SK-N-SH (cell line): ENCODE results near the gene HS6ST3. TPM values are rescaled to one million over a fixed set of nuclear protein-coding genes. Genes with fewer than 3 reads are reported as not detected.
A peak's percentile ranks its signal among the peaks of the same experiment; 100 is the strongest.

Source experiments
- CTCF ChIA-PET: fragments of 300-600, 350-600 bp; formaldehyde crosslinking; extraction: SDS; loops from one replicate; lab custom pipeline; 2021; lab: Yijun Ruan, JAX
- POLR2A ChIA-PET: fragments of 350-600 bp; sonication (Branson Sonifier 250); formaldehyde crosslinking; extraction: SDS; loops from one replicate; lab custom pipeline; 2020; ENCODE audit warnings: antibody characterized with exemption, inconsistent platforms; lab: Yijun Ruan, JAX
- DNase-seq: peaks from one replicate; pipeline ENCODE4 v3.0.0; 2012
- H2AFZ ChIP-seq: fragments of 200-600 bp; sonication (generic); 2 replicates; pipeline ENCODE4 v1.8.1; 2016; ENCODE audit warnings: antibody characterized with exemption, mild to moderate bottlenecking, low read depth
- H3F3A ChIP-seq: fragments of 200-600 bp; sonication (generic); replicated peaks from 2 replicates; pipeline ENCODE3; 2016; ENCODE audit warnings: antibody characterized with exemption, mild to moderate bottlenecking; ENCODE audit not compliant: insufficient read depth
- H3K27ac ChIP-seq, 2 experiments: fragments of 200-500 bp in 1 of 2; fragments of 200-600 bp in 1 of 2; sonication (Bioruptor generic) in 1 of 2; sonication (generic), shearing (Covaris generic) in 1 of 2; 2 replicates each; pipeline versions ENCODE4 v1.5.1 to v1.6.1; 2014 to 2016; ENCODE audit warnings: low read depth in 2 of 2, inconsistent platforms in 1 of 2, low read length in 1 of 2, mild to moderate bottlenecking in 1 of 2, mixed read lengths in 1 of 2
- H3K27me3 ChIP-seq: fragments of 200-600 bp; sonication (generic), shearing (Covaris generic); 2 replicates; pipeline ENCODE4 v1.6.1; 2016; ENCODE audit warnings: mixed run types; ENCODE audit not compliant: insufficient read depth
- H3K36me3 ChIP-seq, 2 experiments: fragments of 200-500 bp in 1 of 2; fragments of 200-600 bp in 1 of 2; sonication (Bioruptor generic) in 1 of 2; sonication (generic) in 1 of 2; replicated peaks in 1 of 2; 2 replicates each; pipeline versions ENCODE3 to v1.5.1; 2014 to 2016; ENCODE audit warnings: low read length in 1 of 2, mild to moderate bottlenecking in 1 of 2; ENCODE audit not compliant: insufficient read depth in 2 of 2, control insufficient read depth in 1 of 2
- H3K4me1 ChIP-seq, 2 experiments: fragments of 200-500 bp in 1 of 2; fragments of 200-600 bp in 1 of 2; sonication (Bioruptor generic) in 1 of 2; sonication (generic), shearing (Covaris generic) in 1 of 2; 2 replicates each; pipeline versions ENCODE4 v1.5.1 to v1.6.1; 2014 to 2016; ENCODE audit warnings: low read depth in 1 of 2, low read length in 1 of 2, mixed run types in 1 of 2; ENCODE audit not compliant: insufficient read depth in 2 of 2, control insufficient read depth in 1 of 2
- H3K4me2 ChIP-seq: fragments of 200-600 bp; sonication (generic), shearing (Covaris generic); 2 replicates; pipeline ENCODE4 v1.6.1; 2017; ENCODE audit warnings: mixed run types
- H3K4me3 ChIP-seq, 2 experiments: fragments of 200-500 bp in 1 of 2; fragments of 200-600 bp in 1 of 2; sonication (Bioruptor generic) in 1 of 2; sonication (generic), shearing (Covaris generic) in 1 of 2; 2 replicates each; pipeline versions ENCODE4 v1.5.1 to v1.8.1; 2014 to 2016; ENCODE audit warnings: low read depth in 2 of 2, inconsistent platforms in 1 of 2, low read length in 1 of 2, mild to moderate bottlenecking in 1 of 2, mixed read lengths in 1 of 2, moderate library complexity in 1 of 2
- H3K79me2 ChIP-seq: fragments of 200-600 bp; sonication (generic); 2 replicates; pipeline ENCODE4 v1.8.1; 2017; ENCODE audit warnings: mild to moderate bottlenecking; ENCODE audit not compliant: insufficient read depth
- H3K9ac ChIP-seq: fragments of 200-600 bp; sonication (generic); 2 replicates; pipeline ENCODE4 v1.6.1; 2017; ENCODE audit warnings: mixed run types
- H3K9me2 ChIP-seq: fragments of 200-600 bp; sonication (generic); 2 replicates; pipeline ENCODE4 v1.6.1; 2017; ENCODE audit warnings: mixed run types
- H3K9me3 ChIP-seq: fragments of 200-600 bp; sonication (generic); 2 replicates; pipeline ENCODE4 v1.6.1; 2017; ENCODE audit warnings: mixed run types, mild to moderate bottlenecking, moderate library complexity
- H4K20me1 ChIP-seq: fragments of 200-600 bp; sonication (generic); 2 replicates; pipeline ENCODE4 v1.6.1; 2017; ENCODE audit warnings: mild to moderate bottlenecking, mixed run types; ENCODE audit not compliant: insufficient read depth
- CTCF ChIP-seq: fragments of 200-600 bp; sonication (generic); IDR thresholded peaks from 2 replicates; pipeline ENCODE4 v1.6.1; 2017; ENCODE audit warnings: antibody characterized with exemption, mild to moderate bottlenecking, moderate library complexity
- ELF1 ChIP-seq: IDR thresholded peaks from 2 replicates; pipeline ENCODE4 v1.4.0; 2012
- EP300 ChIP-seq, 2 experiments: IDR thresholded peaks; 2 replicates each; pipeline versions ENCODE4 v1.4.0 to v1.6.1; 2012; ENCODE audit warnings: borderline replicate concordance in 1 of 2, low read depth in 1 of 2, low read length in 1 of 2
- FOXM1 ChIP-seq: IDR thresholded peaks from 2 replicates; pipeline ENCODE4 v1.4.0; 2012; ENCODE audit warnings: low read depth, mild to moderate bottlenecking
- GATA2 ChIP-seq: sonication (generic); formaldehyde crosslinking; IDR thresholded peaks from 2 replicates; pipeline ENCODE4 v1.5.0; 2020; ENCODE audit warnings: mild to moderate bottlenecking, missing genetic modification reagents
- IRF3 ChIP-seq: fragments of 150-350 bp; IDR thresholded peaks from 2 replicates; pipeline ENCODE4 v1.6.1; 2016; ENCODE audit warnings: mild to moderate bottlenecking, low read depth, low read length
- JUND ChIP-seq: IDR thresholded peaks from 2 replicates; pipeline ENCODE4 v1.4.0; 2012
- MAX ChIP-seq: IDR thresholded peaks from 2 replicates; pipeline ENCODE4 v1.4.0; 2012; ENCODE audit warnings: low read depth
- POLR2AphosphoS5 ChIP-seq: IDR thresholded peaks from 2 replicates; pipeline ENCODE4 v1.6.1; 2012; ENCODE audit warnings: low read depth, low read length
- RAD21 ChIP-seq: IDR thresholded peaks from 2 replicates; pipeline ENCODE4 v1.6.1; 2012; ENCODE audit warnings: mild to moderate bottlenecking, low read length
- RCOR1 ChIP-seq: fragments of 150-350 bp; IDR thresholded peaks from 2 replicates; pipeline ENCODE4 v1.6.1; 2017; ENCODE audit warnings: antibody characterized with exemption, low read length
- RFX5 ChIP-seq: IDR thresholded peaks from 2 replicates; pipeline ENCODE4 v1.6.1; 2012; ENCODE audit warnings: mild to moderate bottlenecking, improper control_type of control experiment, low read length
- RXRA ChIP-seq: IDR thresholded peaks from 2 replicates; pipeline ENCODE4 v1.4.0; 2012; ENCODE audit warnings: low read depth, mild to moderate bottlenecking, borderline replicate concordance
- TAF1 ChIP-seq: IDR thresholded peaks from 2 replicates; pipeline ENCODE4 v1.6.1; 2012; ENCODE audit warnings: low read depth, mild to moderate bottlenecking, low read length, moderate library complexity, borderline replicate concordance
- USF1 ChIP-seq: IDR thresholded peaks from 2 replicates; pipeline ENCODE4 v1.4.0; 2012; ENCODE audit warnings: low read depth, borderline replicate concordance
- YY1 ChIP-seq: IDR thresholded peaks from 2 replicates; pipeline ENCODE4 v1.4.0; 2012; ENCODE audit warnings: low read depth, mild to moderate bottlenecking
- WGBS: methylation state at CpG from one replicate; pipeline ENCODE4 v1.1.6; 2017; ENCODE audit warnings: low lambda C conversion rate; 5-methylcytosine and 5-hydroxymethylcytosine counted together
- polyA plus RNA-seq, 3 experiments: library from polyadenylated mRNA; depleted of rRNA; stranded (reverse); fragments of >200 nt; gene quantifications; 2 replicates each; pipeline ENCODE4 v1.2.3, GENCODE V29; 2012
- TF ChIP-seq, protein P1 (sequence below): IDR thresholded peaks from 2 replicates; pipeline ENCODE4; 2012

The HS6ST3 gene
- polyA plus RNA-seq, 1 of the 3 experiments (the other 2 are of a cell fraction), result under 0.01 TPM

GRCh38 chr13:96415831-96416385 lies 326.0 kb downstream of the HS6ST3 start:
- DNase-seq, result peak; percentile 11
- Histone ChIP-seq H3K79me2 (no peaks in the 10 kb centered on the region), H3K4me3 (no peak overlapping the region), H3K4me2 (no peak overlapping the region), H3K4me1 (peaks cover 0 to 10% of the 10 kb centered on the region in 2 experiments; a peak in 2 of 4 replicates), H3K9me3 (no peaks in the 10 kb centered on the region), H3K9me2 (no peaks in the 10 kb centered on the region), H4K20me1 (no peaks in the 10 kb centered on the region), H3K9ac (no peak overlapping the region), H3K36me3 (no peaks in the 10 kb centered on the region), H3F3A (no peaks in the 10 kb centered on the region), H2AFZ (no peak overlapping the region), H3K27me3 (no peaks in the 10 kb centered on the region), H3K27ac (no peak overlapping the region; a peak in 1 of 4 replicates)
- ChIA-PET CTCF (interaction anchor here (1.4 kb wide), 1 partner anchor 39 kb away, joined by 4 read pairs; no protein-coding TSS in a partner anchor), POLR2A (no interaction called here)
- TF ChIP-seq JUND (no peak), GATA2 (CRISPR knock-in tag) (peak; percentile 14; the same call in 1 of the 2 replicates)
- 0% methylated on average over 1 of the region's 1 CpG for WGBS

GRCh38 chr13:96417939-96418685 lies 328.2 kb downstream of the HS6ST3 start:
- CTCF ChIA-PET, result interaction anchor here (0.8 kb wide), 1 partner anchor 400 kb away, joined by 3 read pairs; no protein-coding TSS in a partner anchor
- Histone ChIP-seq H3K9me2 (no peaks in the 10 kb centered on the region), H3K36me3 (no peaks in the 10 kb centered on the region), H3K27me3 (no peaks in the 10 kb centered on the region), H3K9me3 (no peaks in the 10 kb centered on the region), H4K20me1 (no peaks in the 10 kb centered on the region), H3K4me3 (no peak overlapping the region), H3F3A (no peaks in the 10 kb centered on the region), H2AFZ (no peak overlapping the region), H3K4me2 (no peak overlapping the region), H3K27ac (no peak overlapping the region; a peak in 1 of 4 replicates), H3K4me1 (peaks cover 0 to 10% of the 10 kb centered on the region in 2 experiments; a peak in 2 of 4 replicates), H3K9ac (no peak overlapping the region), H3K79me2 (no peaks in the 10 kb centered on the region)
- POLR2A ChIA-PET, result no interaction called here
- peak; percentile 19 for DNase-seq
- 29% methylated on average over 6 of the region's 6 CpGs for WGBS
- TF ChIP-seq MAX (no peak), FOXM1 (no peak), EP300 (IDR thresholded peaks at IDR 0.05; ENCODE audit: borderline replicate concordance in 1 of 2, low read depth in 1 of 2, low read length in 1 of 2) (no peak), POLR2AphosphoS5 (no peak), YY1 (no peak)
- TF ChIP-seq, protein P1, sequence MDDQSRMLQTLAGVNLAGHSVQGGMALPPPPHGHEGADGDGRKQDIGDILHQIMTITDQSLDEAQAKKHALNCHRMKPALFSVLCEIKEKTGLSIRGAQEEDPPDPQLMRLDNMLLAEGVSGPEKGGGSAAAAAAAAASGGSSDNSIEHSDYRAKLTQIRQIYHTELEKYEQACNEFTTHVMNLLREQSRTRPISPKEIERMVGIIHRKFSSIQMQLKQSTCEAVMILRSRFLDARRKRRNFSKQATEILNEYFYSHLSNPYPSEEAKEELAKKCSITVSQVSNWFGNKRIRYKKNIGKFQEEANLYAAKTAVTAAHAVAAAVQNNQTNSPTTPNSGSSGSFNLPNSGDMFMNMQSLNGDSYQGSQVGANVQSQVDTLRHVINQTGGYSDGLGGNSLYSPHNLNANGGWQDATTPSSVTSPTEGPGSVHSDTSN, result no peak

DNA sequence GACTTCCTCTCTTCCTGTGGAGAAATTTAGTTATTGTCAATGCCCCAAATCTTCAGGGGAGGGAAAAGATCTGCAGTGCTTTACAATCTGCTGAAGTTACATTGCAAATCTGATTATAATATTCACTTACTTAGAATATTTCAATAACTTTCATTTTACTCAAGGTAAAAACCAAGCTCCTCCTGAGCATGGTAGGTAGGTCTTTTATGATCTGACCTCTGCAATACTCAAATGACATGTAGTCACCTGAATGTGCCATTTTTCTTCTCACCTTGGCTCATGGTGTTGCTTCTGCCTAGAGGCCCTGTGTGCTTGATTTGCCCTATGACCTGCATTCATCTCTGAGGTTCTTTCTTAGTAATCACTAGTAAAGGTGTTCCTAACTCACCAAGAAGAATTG lies 331.4 kb downstream of the HS6ST3 start:
- Histone ChIP-seq H2AFZ (no peak overlapping the region), H3K79me2 (no peaks in the 10 kb centered on the region), H3K36me3 (no peaks in the 10 kb centered on the region), H3K27ac (no peak overlapping the region), H3K9me3 (no peaks in the 10 kb centered on the region), H3F3A (no peaks in the 10 kb centered on the region), H3K9ac (no peak overlapping the region), H4K20me1 (no peaks in the 10 kb centered on the region), H3K9me2 (no peaks in the 10 kb centered on the region), H3K4me1 (peaks cover 0 to 5% of the 10 kb centered on the region in 2 experiments; a peak in 2 of 4 replicates), H3K4me3 (no peak overlapping the region), H3K27me3 (no peaks in the 10 kb centered on the region), H3K4me2 (no peak overlapping the region)
- DNase-seq, result no peak
- CTCF ChIA-PET, result interaction anchor here (1.1 kb wide), 1 partner anchor 45 kb away, joined by 3 read pairs; no protein-coding TSS in a partner anchor
- no peak for TF ChIP-seq CTCF
- TF ChIP-seq IRF3, result no peak
- no peak for TF ChIP-seq RXRA
- no peak for TF ChIP-seq ELF1
- TF ChIP-seq RAD21, result no peak
- TF ChIP-seq RFX5, result no peak
- TF ChIP-seq FOXM1, result no peak
- TF ChIP-seq USF1, result no peak
- no peak for TF ChIP-seq RCOR1
- TF ChIP-seq TAF1, result no peak
- POLR2A ChIA-PET, result no interaction called here
